ENCODE data around the gene HOXB13. TPM values are rescaled to one million over a fixed set of nuclear protein-coding genes. Genes with fewer than 3 reads are reported as not detected.

The HOXB13 gene
- total RNA-seq, 1 donor from 2014 or later, result not detected

- no peak for DNase-seq (ENCODE audit: low spot score)
- H3K9ac ChIP-seq, result no peak overlapping the region
- H3F3A ChIP-seq (ENCODE audit: low read depth), result no peaks in the 10 kb centered on the region
- Mint-ChIP-seq H3K27me3 (ENCODE audit: insufficient read depth, low read depth) (peaks cover 98% of the 10 kb centered on the region), H3K36me3 (no peaks in the 10 kb centered on the region), H3K9me3 (peaks cover 4% of the 10 kb centered on the region), H3K4me3 (no peak overlapping the region), H3K27ac (no peak overlapping the region), H3K4me1 (no peaks in the 10 kb centered on the region)
- H3K27me3 ChIP-seq, result peaks cover 100% of the 10 kb centered on the region
- no peak overlapping the region for H3K4me3 ChIP-seq
- no peak overlapping the region for H2AFZ ChIP-seq (replicated peaks)
- no peak overlapping the region for H3K4me2 ChIP-seq
- H3K27ac ChIP-seq, result no peak overlapping the region
- H3K9me3 ChIP-seq (ENCODE audit: low read depth), result no peaks in the 10 kb centered on the region
- H3K4me1 ChIP-seq, result no peaks in the 10 kb centered on the region
- H3K36me3 ChIP-seq, result no peaks in the 10 kb centered on the region
- TF ChIP-seq CTCF (IDR thresholded peaks at IDR 0.05), result no peak
- peaks cover 55% of the 10 kb centered on the region for H4K20me1 ChIP-seq (ENCODE audit: low read depth)
- no peaks in the 10 kb centered on the region for H3K79me2 ChIP-seq (ENCODE audit: low read depth)
These were observed 9.9 kb upstream of the HOXB13 start for GRCh38 chr17:48738424-48738802.

GRCh38 chr17:48737330-48738043, 8.9 kb upstream of the HOXB13 start:
- Mint-ChIP-seq H3K27ac (no peak overlapping the region), H3K4me1 (no peaks in the 10 kb centered on the region), H3K36me3 (no peaks in the 10 kb centered on the region), H3K9me3 (peaks cover 4% of the 10 kb centered on the region), H3K4me3 (peak overlapping the region; percentile 7), H3K27me3 (ENCODE audit: insufficient read depth, low read depth) (peaks cover 96% of the 10 kb centered on the region)
- no peaks in the 10 kb centered on the region for H3K79me2 ChIP-seq (ENCODE audit: low read depth)
- no peak overlapping the region for H3K4me3 ChIP-seq
- no peaks in the 10 kb centered on the region for H3F3A ChIP-seq (ENCODE audit: low read depth)
- no peaks in the 10 kb centered on the region for H3K4me1 ChIP-seq
- no peak overlapping the region for H3K27ac ChIP-seq
- H2AFZ ChIP-seq (replicated peaks), result no peak overlapping the region
- H3K9ac ChIP-seq, result no peak overlapping the region
- H3K9me3 ChIP-seq (ENCODE audit: low read depth), result no peaks in the 10 kb centered on the region
- TF ChIP-seq CTCF (IDR thresholded peaks at IDR 0.05), result no peak
- no peak for TF ChIP-seq EZH2 (IDR thresholded peaks at IDR 0.05)
- TF ChIP-seq EZH2phosphoT487 (IDR thresholded peaks at IDR 0.05), result no peak
- H3K4me2 ChIP-seq, result no peak overlapping the region
- no peak for DNase-seq (ENCODE audit: low spot score)
- no peaks in the 10 kb centered on the region for H3K36me3 ChIP-seq
- peaks cover 100% of the 10 kb centered on the region for H3K27me3 ChIP-seq
- peaks cover 57% of the 10 kb centered on the region for H4K20me1 ChIP-seq (ENCODE audit: low read depth)

GRCh38 chr17:48735062-48735351, 6.5 kb upstream of the HOXB13 start:
- H3K4me1 Mint-ChIP-seq, result peaks cover 2% of the 10 kb centered on the region
- DNase-seq (ENCODE audit: low spot score), result no peak
- no peak overlapping the region for H3K4me2 ChIP-seq
- no peak overlapping the region for H3K27ac ChIP-seq
- H3K36me3 ChIP-seq, result no peaks in the 10 kb centered on the region
- peaks cover 100% of the 10 kb centered on the region for H3K27me3 ChIP-seq
- H4K20me1 ChIP-seq (ENCODE audit: low read depth), result peaks cover 70% of the 10 kb centered on the region
- no peak overlapping the region for H3K4me3 ChIP-seq
- no peak overlapping the region for H2AFZ ChIP-seq (replicated peaks)
- no peaks in the 10 kb centered on the region for H3K79me2 ChIP-seq (ENCODE audit: low read depth)
- no peak for TF ChIP-seq CTCF (IDR thresholded peaks at IDR 0.05)
- no peak for TF ChIP-seq EZH2 (IDR thresholded peaks at IDR 0.05)
- TF ChIP-seq EZH2phosphoT487 (IDR thresholded peaks at IDR 0.05), result no peak
- H3K27me3 Mint-ChIP-seq (ENCODE audit: insufficient read depth, low read depth), result peaks cover 97% of the 10 kb centered on the region
- no peak overlapping the region for H3K27ac Mint-ChIP-seq
- H3K9me3 Mint-ChIP-seq, result peaks cover 9% of the 10 kb centered on the region
- peaks cover 3% of the 10 kb centered on the region for H3K36me3 Mint-ChIP-seq
- no peaks in the 10 kb centered on the region for H3F3A ChIP-seq (ENCODE audit: low read depth)
- H3K9me3 ChIP-seq (ENCODE audit: low read depth), result no peaks in the 10 kb centered on the region
- H3K4me3 Mint-ChIP-seq, result no peak overlapping the region
- H3K4me1 ChIP-seq, result no peaks in the 10 kb centered on the region
- H3K9ac ChIP-seq, result no peak overlapping the region
